ENCODE data around the gene FIGN. TPM values are rescaled to one million over a fixed set of nuclear protein-coding genes. Genes with fewer than 3 reads are reported as not detected.

FIGN gene
- total RNA-seq, 1 experiment from 2014 or later = not detected

- BruUV-seq (replicated peaks) = no TSS peak
- ATAC-seq = no peak
- CTCF ChIA-PET = no interaction called here
Measured at GRCh38 chr2:163563336-163563735, 172.5 kb downstream of the FIGN start.

GRCh38 chr2:163558251-163559021 lies 177.4 kb downstream of the FIGN start:
- no peak overlapping the region for H3K4me2 ChIP-seq (ENCODE audit: low read length)
- no peaks in the 10 kb centered on the region for H3K4me1 ChIP-seq (ENCODE audit: control insufficient read depth in 1 of 2, insufficient read depth in 2 of 2, low read length in 2 of 2)
- no peaks in the 10 kb centered on the region for H3K9me3 ChIP-seq (ENCODE audit: control insufficient read depth in 1 of 2, insufficient read depth in 1 of 2, low read depth in 1 of 2, low read length in 2 of 2)
- H3K9ac ChIP-seq (ENCODE audit: low read length) = no peak overlapping the region
- CTCF ChIA-PET = no interaction called here
- no peaks in the 10 kb centered on the region for H3K79me2 ChIP-seq (ENCODE audit: insufficient read depth, low read length)
- H2AFZ ChIP-seq (ENCODE audit: low read depth, low read length, poor library complexity, severe bottlenecking) = no peak overlapping the region
- TF ChIP-seq EZH2phosphoT487 (IDR thresholded peaks at IDR 0.05; ENCODE audit: borderline replicate concordance) (no peak), EGR1 (IDR thresholded peaks at IDR 0.05; ENCODE audit: low read depth) (no peak), CEBPB (IDR thresholded peaks at IDR 0.05; ENCODE audit: low read depth) (no peak), CBX3 (IDR thresholded peaks at IDR 0.05; ENCODE audit: low read depth) (no peak), SIN3A (IDR thresholded peaks at IDR 0.05; ENCODE audit: low read depth) (no peak), YY1 (IDR thresholded peaks at IDR 0.05; ENCODE audit: extremely low read depth, insufficient replicate concordance, low read depth, low read length) (no peak), EZH2 (IDR thresholded peaks at IDR 0.05) (no peak)
- TF ChIP-seq, protein P1, sequence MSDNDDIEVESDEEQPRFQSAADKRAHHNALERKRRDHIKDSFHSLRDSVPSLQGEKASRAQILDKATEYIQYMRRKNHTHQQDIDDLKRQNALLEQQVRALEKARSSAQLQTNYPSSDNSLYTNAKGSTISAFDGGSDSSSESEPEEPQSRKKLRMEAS (IDR thresholded peaks at IDR 0.05) = no peak
- TF ChIP-seq, protein P2, sequence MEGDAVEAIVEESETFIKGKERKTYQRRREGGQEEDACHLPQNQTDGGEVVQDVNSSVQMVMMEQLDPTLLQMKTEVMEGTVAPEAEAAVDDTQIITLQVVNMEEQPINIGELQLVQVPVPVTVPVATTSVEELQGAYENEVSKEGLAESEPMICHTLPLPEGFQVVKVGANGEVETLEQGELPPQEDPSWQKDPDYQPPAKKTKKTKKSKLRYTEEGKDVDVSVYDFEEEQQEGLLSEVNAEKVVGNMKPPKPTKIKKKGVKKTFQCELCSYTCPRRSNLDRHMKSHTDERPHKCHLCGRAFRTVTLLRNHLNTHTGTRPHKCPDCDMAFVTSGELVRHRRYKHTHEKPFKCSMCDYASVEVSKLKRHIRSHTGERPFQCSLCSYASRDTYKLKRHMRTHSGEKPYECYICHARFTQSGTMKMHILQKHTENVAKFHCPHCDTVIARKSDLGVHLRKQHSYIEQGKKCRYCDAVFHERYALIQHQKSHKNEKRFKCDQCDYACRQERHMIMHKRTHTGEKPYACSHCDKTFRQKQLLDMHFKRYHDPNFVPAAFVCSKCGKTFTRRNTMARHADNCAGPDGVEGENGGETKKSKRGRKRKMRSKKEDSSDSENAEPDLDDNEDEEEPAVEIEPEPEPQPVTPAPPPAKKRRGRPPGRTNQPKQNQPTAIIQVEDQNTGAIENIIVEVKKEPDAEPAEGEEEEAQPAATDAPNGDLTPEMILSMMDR (IDR thresholded peaks at IDR 0.05 in 2 of 3, conservative IDR thresholded peaks at IDR 0.05 in 1 of 3; ENCODE audit: borderline replicate concordance in 1 of 3, insufficient read depth in 1 of 3, low read depth in 2 of 3, low read length in 2 of 3) = no peak
- H3K27me3 ChIP-seq (ENCODE audit: insufficient read depth, low read length) = peaks cover 24% of the 10 kb centered on the region
- POLR2A ChIA-PET = no interaction called here
- DNase-seq (ENCODE audit: low read depth, low spot score) = no peak
- intact Hi-C loops (cut with micrococcal nuclease) = no loop called here
- no peaks in the 10 kb centered on the region for H4K20me1 ChIP-seq (ENCODE audit: insufficient read depth)
- no peak overlapping the region for H3K4me3 ChIP-seq (replicated peaks in 1 of 2; ENCODE audit: low read depth in 1 of 2, low read length in 2 of 2)
- BruUV-seq (replicated peaks) = no TSS peak
- H3K27ac ChIP-seq (ENCODE audit: low read depth, low read length) = no peak overlapping the region
- ATAC-seq = no peak
- H3K9me2 ChIP-seq (ENCODE audit: insufficient read depth) = no peaks in the 10 kb centered on the region
- RAD21 ChIA-PET (ENCODE audit: low non-redundant PET in 1 of 2, low total read pairs in 2 of 2, uncharacterized antibody in 2 of 2, unreplicated experiment in 2 of 2) = no interaction called here
- H3K36me3 ChIP-seq (ENCODE audit: control insufficient read depth in 1 of 2, insufficient read depth in 2 of 2, low read length in 2 of 2) = no peaks in the 10 kb centered on the region

More at GRCh38 chr2:163563336-163563735, 172.5 kb downstream of the FIGN start:
- Histone ChIP-seq H3K9me2 (ENCODE audit: insufficient read depth) (no peaks in the 10 kb centered on the region), H3K36me3 (ENCODE audit: control insufficient read depth in 1 of 2, insufficient read depth in 2 of 2, low read length in 2 of 2) (no peaks in the 10 kb centered on the region), H4K20me1 (ENCODE audit: insufficient read depth) (no peaks in the 10 kb centered on the region), H3K79me2 (ENCODE audit: insufficient read depth, low read length) (no peaks in the 10 kb centered on the region), H3K9me3 (ENCODE audit: control insufficient read depth in 1 of 2, insufficient read depth in 1 of 2, low read depth in 1 of 2, low read length in 2 of 2) (no peaks in the 10 kb centered on the region), H2AFZ (ENCODE audit: low read depth, low read length, poor library complexity, severe bottlenecking) (no peak overlapping the region), H3K4me3 (replicated peaks in 1 of 2; ENCODE audit: low read depth in 1 of 2, low read length in 2 of 2) (no peak overlapping the region), H3K27me3 (ENCODE audit: insufficient read depth, low read length) (peaks cover 9% of the 10 kb centered on the region; the same call in 1 of the 2 replicates), H3K27ac (ENCODE audit: low read depth, low read length) (no peak overlapping the region), H3K4me1 (ENCODE audit: control insufficient read depth in 1 of 2, insufficient read depth in 2 of 2, low read length in 2 of 2) (no peaks in the 10 kb centered on the region), H3K9ac (ENCODE audit: low read length) (no peak overlapping the region), H3K4me2 (ENCODE audit: low read length) (no peak overlapping the region)
- TF ChIP-seq ATF3 (IDR thresholded peaks at IDR 0.05) = no peak
- no peak for TF ChIP-seq SRF (IDR thresholded peaks at IDR 0.05; ENCODE audit: low read depth)
- no peak for TF ChIP-seq EZH2 (IDR thresholded peaks at IDR 0.05)
- TF ChIP-seq, protein P2 (IDR thresholded peaks at IDR 0.05 in 2 of 3, conservative IDR thresholded peaks at IDR 0.05 in 1 of 3; ENCODE audit: borderline replicate concordance in 1 of 3, insufficient read depth in 1 of 3, low read depth in 2 of 3, low read length in 2 of 3) = no peak
- intact Hi-C loops (cut with micrococcal nuclease) = no loop called here
- no peak for DNase-seq (ENCODE audit: low read depth, low spot score)
- RAD21 ChIA-PET (ENCODE audit: low non-redundant PET in 1 of 2, low total read pairs in 2 of 2, uncharacterized antibody in 2 of 2, unreplicated experiment in 2 of 2) = no interaction called here
- POLR2A ChIA-PET = no interaction called here

Data from HCT116 (cell line).